NB4 (cell line): ENCODE data around the gene CACNA2D3.

Experiments
- CTCF ChIP-seq: IDR thresholded peaks from one replicate; pipeline ENCODE4 v1.5.1; 2012; ENCODE audit warnings: low read depth, low read length
- POLR2A ChIP-seq: IDR thresholded peaks from 2 replicates; pipeline ENCODE4 v1.6.1; 2011; ENCODE audit warnings: mild to moderate bottlenecking; ENCODE audit not compliant: insufficient read length; ENCODE audit errors: extremely low read depth

- TF ChIP-seq CTCF, result no peak
- TF ChIP-seq POLR2A, result no peak
These were observed 794.4 kb downstream of the CACNA2D3 start for GRCh38 chr3:54916732-54917131.
